NCI-H146 (cell line): ENCODE results near the gene ZC3H7B.

Source experiments
- DNase-seq: peaks from one replicate; lab custom pipeline; 2025; lab: John Stamatoyannopoulos, UW

ZC3H7B gene

GRCh38 chr22:41327124-41327523, 25.8 kb downstream of the ZC3H7B start:
- DNase-seq: no peak

DNA sequence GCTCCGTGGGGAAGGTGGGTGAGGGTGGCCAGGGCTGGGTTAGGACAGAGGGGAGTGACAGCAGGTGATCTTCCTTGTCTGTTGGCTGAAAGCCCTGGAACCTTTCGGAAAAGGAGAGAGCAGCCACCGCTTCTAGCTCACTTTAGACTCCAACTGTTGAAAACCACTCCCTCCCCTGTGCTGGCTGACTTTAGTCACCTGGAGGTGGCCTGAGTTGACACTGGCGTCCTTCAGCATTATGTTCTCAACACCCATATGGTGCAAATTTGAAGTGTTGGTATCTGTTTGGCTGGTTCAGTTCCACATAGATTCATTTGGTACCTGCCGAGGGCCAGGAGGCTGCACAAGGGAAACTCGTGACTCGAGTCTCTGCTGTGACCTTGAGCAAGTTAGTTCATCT, 28.8 kb downstream of the ZC3H7B start:
- DNase-seq: no peak

- no peak for DNase-seq
Observed at GRCh38 chr22:41332217-41332939, 31.1 kb downstream of the ZC3H7B start.

- no peak for DNase-seq
Observed at GRCh38 chr22:41333806-41334205, 32.5 kb downstream of the ZC3H7B start.

GRCh38 chr22:41334215-41334614, 32.9 kb downstream of the ZC3H7B start:
- no peak for DNase-seq

DNA sequence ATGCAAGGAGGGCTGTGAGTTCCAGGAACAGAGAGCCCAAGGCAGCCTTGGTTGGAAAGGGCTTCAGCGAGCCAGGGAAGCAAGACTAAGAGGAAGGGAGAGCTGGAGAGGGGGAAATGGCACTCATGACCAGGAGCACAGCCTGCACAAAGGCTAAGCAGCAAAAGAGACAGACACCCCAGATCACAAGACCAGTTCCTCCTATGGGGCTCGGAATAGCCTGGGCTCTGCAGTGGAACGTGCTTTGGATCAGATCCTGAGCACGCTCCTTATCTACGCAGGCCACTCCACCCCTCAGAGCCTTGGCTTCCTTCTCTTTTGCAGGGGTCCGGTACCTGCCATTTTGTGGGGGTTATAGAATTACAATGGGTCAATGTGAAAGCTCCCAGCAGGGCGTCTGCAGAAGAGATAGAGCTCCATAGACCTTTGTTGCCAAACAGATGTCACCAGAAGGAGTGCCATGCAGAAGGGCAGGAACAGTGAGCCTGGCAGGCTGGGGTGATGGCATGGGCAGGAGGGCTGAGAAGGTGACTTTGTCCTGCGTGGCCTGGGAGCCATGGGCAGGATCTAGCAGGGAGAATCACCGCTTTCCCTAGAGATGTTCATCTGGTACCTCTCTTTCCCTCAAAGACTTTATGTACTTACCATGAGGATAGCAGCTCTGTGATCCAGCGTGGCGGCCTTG, 33.8 kb downstream of the ZC3H7B start:
- no peak for DNase-seq

DNA sequence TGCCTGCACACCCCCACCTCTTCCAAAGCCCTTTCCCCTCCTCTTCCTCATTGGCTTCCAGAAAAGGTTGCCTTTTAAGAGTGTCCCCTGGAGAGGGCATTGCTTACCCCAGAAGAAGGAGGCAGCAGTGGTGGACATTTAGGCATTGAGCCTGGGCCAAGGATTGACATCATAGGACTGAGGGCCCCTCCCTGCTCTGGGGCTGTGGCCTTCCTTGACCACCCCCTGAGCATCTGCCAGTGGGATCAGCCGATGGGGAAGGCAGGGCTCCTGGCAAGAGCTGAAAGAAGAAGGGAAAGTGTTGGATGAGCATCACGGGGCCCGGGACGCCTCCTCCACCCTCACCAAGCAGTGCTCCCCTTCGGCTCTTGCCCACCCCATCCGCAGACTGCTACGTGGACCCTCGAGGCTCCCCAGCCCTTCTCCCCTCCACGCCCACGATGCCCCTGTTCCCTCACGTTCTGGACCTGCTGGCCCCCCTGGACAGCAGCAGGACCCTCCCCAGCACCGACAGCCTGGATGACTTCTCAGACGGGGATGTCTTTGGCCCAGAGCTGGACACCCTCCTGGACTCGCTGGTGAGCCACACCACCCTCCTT, 37.4 kb downstream of the ZC3H7B start:
- DNase-seq: no peak

- DNase-seq: no peak
Observed at GRCh38 chr22:41339823-41340222, 38.5 kb downstream of the ZC3H7B start.

DNA sequence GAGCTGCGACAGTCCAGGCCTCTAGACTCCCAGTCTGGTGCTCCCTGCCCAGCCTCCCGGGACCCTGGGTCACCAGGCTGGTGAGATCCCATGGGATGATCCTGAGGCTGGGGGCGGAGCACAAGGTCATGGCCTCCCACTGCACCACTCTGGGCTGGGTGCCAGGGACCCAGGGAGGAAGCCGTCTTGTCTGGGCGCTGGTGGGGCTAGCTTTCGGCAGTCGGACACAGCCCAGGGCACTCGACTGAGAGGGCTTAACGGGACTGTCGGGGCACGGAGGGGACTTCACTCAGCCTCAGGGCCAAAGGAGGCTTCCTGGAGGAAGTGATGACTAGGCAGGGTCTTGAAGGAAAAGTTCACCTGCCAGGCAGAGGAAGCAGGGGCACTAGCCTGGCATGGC, 39.0 kb downstream of the ZC3H7B start:
- no peak for DNase-seq

DNA sequence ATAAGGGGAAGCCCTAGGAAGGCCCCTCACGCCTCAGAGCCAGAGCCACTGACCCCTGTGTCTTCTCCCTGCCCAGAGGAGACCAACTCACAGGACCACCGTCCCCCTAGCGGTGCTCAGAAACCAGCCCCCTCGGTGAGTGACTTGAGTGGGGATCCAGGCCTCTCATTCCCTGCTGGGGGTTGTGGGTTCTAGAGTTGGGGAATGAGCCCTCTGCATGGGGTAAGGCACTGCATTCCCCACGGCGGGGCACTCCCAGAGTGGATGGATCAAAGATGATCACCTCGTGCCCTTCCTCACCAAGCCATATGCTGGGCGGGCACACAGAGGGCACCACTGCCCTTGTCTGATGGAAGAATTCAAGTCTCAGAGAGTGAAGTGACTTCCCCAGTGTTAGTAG, 39.7 kb downstream of the ZC3H7B start:
- no peak for DNase-seq

GRCh38 chr22:41341990-41342389, 40.7 kb downstream of the ZC3H7B start:
- no peak for DNase-seq

GRCh38 chr22:41343300-41343699, 42.0 kb downstream of the ZC3H7B start:
- DNase-seq: no peak

DNA sequence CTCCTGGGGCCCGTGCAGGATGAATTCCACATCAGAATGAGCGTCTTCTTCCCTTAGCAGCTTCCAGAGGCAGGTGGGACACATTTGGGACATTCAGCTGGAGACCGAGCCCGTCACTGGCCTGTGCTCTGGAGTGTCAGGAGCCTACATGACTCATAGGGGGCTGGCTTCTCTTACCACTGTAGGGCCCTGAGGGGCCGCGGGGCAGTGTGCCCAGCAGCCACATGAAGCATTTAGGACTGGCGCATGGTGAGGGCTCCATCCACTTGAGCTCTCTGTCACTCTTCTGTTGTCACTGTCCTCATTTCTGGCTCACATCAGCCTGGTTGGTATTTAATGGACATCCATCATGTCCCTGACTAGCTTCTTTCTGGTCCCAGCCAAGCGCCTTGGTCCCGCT, 42.4 kb downstream of the ZC3H7B start:
- DNase-seq: no peak

GRCh38 chr22:41344189-41344788, 43.0 kb downstream of the ZC3H7B start:
- DNase-seq: no peak

DNA sequence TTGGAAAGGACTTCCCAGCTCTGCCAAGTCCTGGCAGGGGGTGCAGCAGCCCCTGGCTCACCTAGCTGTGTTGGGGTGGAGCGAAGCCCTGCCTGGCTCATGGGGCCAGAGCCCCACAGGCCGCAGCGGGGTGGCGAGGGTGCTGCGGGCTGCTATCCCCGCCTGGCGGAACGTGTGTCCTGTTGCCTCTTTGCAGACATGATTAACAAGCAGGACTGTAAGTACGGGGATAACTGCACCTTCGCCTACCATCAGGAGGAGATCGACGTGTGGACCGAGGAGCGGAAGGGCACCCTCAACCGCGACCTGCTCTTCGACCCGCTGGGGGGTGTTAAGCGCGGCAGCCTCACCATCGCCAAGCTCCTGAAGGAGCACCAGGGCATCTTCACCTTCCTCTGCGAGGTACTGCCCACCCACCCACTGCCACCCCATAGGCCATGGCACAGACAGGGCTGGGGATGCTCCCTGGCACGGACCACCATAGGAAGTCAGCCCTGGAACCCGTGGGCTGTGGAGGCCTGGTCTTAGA, 44.5 kb downstream of the ZC3H7B start:
- no peak for DNase-seq

GRCh38 chr22:41347066-41347859, 45.9 kb downstream of the ZC3H7B start:
- no peak for DNase-seq

- no peak for DNase-seq
Observed at GRCh38 chr22:41348964-41349484, 47.7 kb downstream of the ZC3H7B start.

DNA sequence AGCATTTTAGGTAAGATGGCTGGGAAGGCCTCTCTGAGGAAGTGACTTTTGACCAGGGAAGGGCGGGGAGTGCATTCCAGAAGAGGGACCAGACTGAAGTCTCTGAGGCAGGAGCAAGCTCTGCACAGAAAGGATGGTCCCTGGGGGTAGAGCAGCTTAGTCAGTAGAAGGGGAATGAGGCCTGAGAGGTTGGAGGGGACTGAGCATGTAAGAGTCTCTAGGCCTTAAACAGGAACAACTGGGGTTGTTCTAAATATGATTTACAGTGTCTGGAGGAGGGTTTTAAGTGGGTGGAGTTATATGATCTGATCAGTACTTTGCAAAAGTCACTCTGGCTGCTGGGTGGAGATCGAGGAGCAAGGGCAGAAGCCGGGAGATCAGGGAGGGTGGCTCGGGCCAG, 48.8 kb downstream of the ZC3H7B start:
- DNase-seq: no peak

GRCh38 chr22:41351011-41351410, 49.7 kb downstream of the ZC3H7B start:
- no peak for DNase-seq

DNA sequence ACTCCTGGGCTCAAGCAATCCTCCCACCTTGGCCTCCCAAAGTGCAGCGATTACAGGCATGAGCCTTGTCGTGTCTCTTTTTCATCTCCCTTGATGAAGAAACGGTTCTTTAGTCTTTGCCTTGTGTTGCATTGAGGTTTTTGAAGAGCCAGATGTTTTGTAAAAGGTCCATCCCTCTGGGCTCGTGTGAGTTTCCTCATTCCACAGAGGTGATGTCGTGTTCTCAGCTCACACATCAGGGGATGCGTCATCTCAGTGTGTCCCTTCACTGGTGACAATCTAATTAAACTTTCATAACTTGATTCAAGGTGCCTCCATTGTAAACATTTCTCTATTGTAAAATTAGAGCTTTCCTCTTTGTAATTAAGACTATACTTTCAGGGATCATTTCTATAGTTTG, 50.7 kb downstream of the ZC3H7B start:
- DNase-seq: no peak

- DNase-seq: no peak
Observed at GRCh38 chr22:41353862-41354575, 52.7 kb downstream of the ZC3H7B start.
